Osteoblast (primary cell): ENCODE data around the gene RAB11A. TPM values are rescaled to one million over a fixed set of nuclear protein-coding genes. Genes with fewer than 3 reads are reported as not detected.

ENCODE experiments used
- DNase-seq: peaks from one replicate; pipeline ENCODE4 v3.0.0; 2011; ENCODE audit warnings: low spot score, mixed read lengths; ENCODE audit not compliant: insufficient read length; ENCODE audit errors: missing footprints
- H2AFZ ChIP-seq: 2 replicates; pipeline ENCODE4 v1.6.0; 2011; ENCODE audit warnings: mild to moderate bottlenecking, low read length
- H3K27ac ChIP-seq: 2 replicates; pipeline ENCODE4 v1.5.1; 2011; ENCODE audit warnings: mild to moderate bottlenecking, low read depth, low read length, moderate library complexity
- H3K27me3 ChIP-seq: 2 replicates; pipeline ENCODE4 v1.6.0; 2012; ENCODE audit warnings: mild to moderate bottlenecking, control low read depth, inconsistent platforms, low read length, moderate library complexity; ENCODE audit not compliant: insufficient read depth
- H3K36me3 ChIP-seq: 2 replicates; pipeline ENCODE4 v1.5.1; 2011; ENCODE audit warnings: mild to moderate bottlenecking, low read length, control low read depth, moderate library complexity; ENCODE audit not compliant: insufficient read depth
- H3K4me1 ChIP-seq: 2 replicates; pipeline ENCODE4 v1.5.1; 2011; ENCODE audit warnings: mild to moderate bottlenecking, low read length, control low read depth, moderate library complexity; ENCODE audit not compliant: insufficient read depth
- H3K4me2 ChIP-seq: 2 replicates; pipeline ENCODE4 v1.6.0; 2011; ENCODE audit warnings: mild to moderate bottlenecking, low read length; ENCODE audit not compliant: insufficient read depth
- H3K4me3 ChIP-seq: fragments of 200-600 bp; sonication (generic); 3 replicates; pipeline ENCODE4 v1.5.1; 2012; ENCODE audit warnings: mild to moderate bottlenecking, low read length, inconsistent platforms; ENCODE audit not compliant: insufficient read depth
- H3K79me2 ChIP-seq: 2 replicates; pipeline ENCODE4 v1.6.0; 2012; ENCODE audit warnings: mild to moderate bottlenecking, low read length, control low read depth, inconsistent platforms; ENCODE audit not compliant: insufficient read depth
- H3K9me3 ChIP-seq: 2 replicates; pipeline ENCODE4 v1.5.1; 2011; ENCODE audit warnings: low read depth, low read length, control low read depth
- H4K20me1 ChIP-seq: 2 replicates; pipeline ENCODE4 v1.6.0; 2012; ENCODE audit warnings: mild to moderate bottlenecking, low read length, control low read depth; ENCODE audit not compliant: insufficient read depth
- total RNA-seq: library from RNA; depleted of rRNA; stranded (reverse); fragments of >200 nt; gene quantifications from 2 replicates; pipeline ENCODE4 v1.2.3, GENCODE V29; 2012
- TF ChIP-seq, protein P1 (sequence below): IDR thresholded peaks from 2 replicates; pipeline ENCODE4 v1.5.1; 2011; ENCODE audit warnings: mild to moderate bottlenecking, low read depth, low read length, moderate library complexity; ENCODE audit errors: extremely low read depth

The RAB11A gene
- total RNA-seq, 1 donor: 68.0 TPM

DNA sequence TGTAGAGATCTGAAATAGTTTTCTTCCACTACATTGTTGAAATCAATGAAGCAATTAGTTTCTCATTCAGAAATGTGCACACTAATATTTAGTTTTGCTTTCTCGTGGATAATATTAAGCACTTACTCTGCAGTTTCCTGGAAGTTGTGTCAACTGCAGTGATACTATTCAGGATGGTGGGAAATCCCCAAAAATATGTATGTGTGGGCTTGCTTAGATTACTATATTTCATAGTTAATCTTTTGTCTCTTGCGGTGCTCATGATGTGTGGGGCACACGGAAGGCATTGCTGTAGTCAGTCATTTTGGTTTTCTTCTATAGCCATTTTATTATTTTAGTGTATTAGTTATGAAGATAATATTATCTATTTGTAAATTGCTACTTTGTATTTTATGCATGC is 19.7 kb downstream of the RAB11A start:
- Histone ChIP-seq H3K27me3 (no peaks in the 10 kb centered on the region), H4K20me1 (peaks cover 10% of the 10 kb centered on the region), H3K4me1 (no peaks in the 10 kb centered on the region), H3K9me3 (no peaks in the 10 kb centered on the region), H3K79me2 (peaks cover 56% of the 10 kb centered on the region), H2AFZ (no peak overlapping the region), H3K4me3 (no peak overlapping the region), H3K36me3 (peaks cover 58% of the 10 kb centered on the region), H3K27ac (no peak overlapping the region), H3K4me2 (no peak overlapping the region)
- TF ChIP-seq, protein P1, sequence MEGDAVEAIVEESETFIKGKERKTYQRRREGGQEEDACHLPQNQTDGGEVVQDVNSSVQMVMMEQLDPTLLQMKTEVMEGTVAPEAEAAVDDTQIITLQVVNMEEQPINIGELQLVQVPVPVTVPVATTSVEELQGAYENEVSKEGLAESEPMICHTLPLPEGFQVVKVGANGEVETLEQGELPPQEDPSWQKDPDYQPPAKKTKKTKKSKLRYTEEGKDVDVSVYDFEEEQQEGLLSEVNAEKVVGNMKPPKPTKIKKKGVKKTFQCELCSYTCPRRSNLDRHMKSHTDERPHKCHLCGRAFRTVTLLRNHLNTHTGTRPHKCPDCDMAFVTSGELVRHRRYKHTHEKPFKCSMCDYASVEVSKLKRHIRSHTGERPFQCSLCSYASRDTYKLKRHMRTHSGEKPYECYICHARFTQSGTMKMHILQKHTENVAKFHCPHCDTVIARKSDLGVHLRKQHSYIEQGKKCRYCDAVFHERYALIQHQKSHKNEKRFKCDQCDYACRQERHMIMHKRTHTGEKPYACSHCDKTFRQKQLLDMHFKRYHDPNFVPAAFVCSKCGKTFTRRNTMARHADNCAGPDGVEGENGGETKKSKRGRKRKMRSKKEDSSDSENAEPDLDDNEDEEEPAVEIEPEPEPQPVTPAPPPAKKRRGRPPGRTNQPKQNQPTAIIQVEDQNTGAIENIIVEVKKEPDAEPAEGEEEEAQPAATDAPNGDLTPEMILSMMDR: no peak
- no peak for DNase-seq

DNA sequence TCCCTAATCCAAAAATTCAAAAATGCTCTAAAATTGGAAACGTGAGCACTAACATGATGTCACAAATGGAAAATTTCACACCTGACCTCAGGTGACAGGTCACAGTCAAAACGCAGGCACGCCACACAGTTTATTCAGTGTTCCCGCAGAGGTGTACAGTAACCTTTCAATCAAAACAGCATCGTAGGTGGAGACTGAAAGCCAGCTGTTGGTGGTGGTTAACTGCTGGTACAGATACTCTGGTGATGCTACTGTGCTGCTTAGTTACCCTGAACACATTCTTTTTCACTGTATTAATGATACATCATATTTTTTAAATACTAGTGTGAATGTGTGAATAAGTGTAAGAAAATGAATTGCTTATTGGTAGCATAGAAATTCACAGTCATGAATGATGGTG is 23.8 kb downstream of the RAB11A start:
- no peaks in the 10 kb centered on the region for H3K4me1 ChIP-seq
- no peak for DNase-seq
- H4K20me1 ChIP-seq: peaks cover 10% of the 10 kb centered on the region
- TF ChIP-seq, protein P1: no peak
- H3K27ac ChIP-seq: no peak overlapping the region
- no peak overlapping the region for H3K4me3 ChIP-seq
- H3K27me3 ChIP-seq: no peaks in the 10 kb centered on the region
- H3K79me2 ChIP-seq: peaks cover 28% of the 10 kb centered on the region
- no peak overlapping the region for H3K4me2 ChIP-seq
- H3K36me3 ChIP-seq: peaks cover 41% of the 10 kb centered on the region
- H2AFZ ChIP-seq: no peak overlapping the region
- no peaks in the 10 kb centered on the region for H3K9me3 ChIP-seq

DNA sequence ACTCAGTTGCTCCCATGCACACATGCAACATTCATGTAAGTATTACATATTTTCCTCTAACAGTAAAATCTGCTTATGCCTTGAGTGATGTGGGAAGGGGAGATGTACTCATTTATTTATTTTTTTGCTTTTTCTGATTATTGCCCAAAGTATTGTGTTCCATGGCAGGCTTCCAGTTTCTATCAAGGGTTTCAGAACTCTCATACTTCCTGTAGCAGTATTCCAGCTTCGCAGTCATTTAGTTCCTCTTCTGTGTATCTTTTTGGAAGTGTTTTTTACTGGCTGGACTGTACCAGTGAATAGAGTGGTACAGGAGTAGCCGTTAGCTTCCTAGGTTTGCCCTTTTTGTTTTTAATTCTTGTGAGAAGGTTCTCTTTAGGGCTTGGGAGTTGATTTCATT is 26.9 kb downstream of the RAB11A start:
- Histone ChIP-seq H3K4me3 (no peak overlapping the region), H3K27me3 (no peaks in the 10 kb centered on the region), H3K36me3 (peaks cover 47% of the 10 kb centered on the region), H4K20me1 (peaks cover 15% of the 10 kb centered on the region), H3K27ac (no peak overlapping the region), H3K4me2 (no peak overlapping the region), H3K4me1 (no peaks in the 10 kb centered on the region), H3K9me3 (no peaks in the 10 kb centered on the region), H2AFZ (no peak overlapping the region), H3K79me2 (peaks cover 8% of the 10 kb centered on the region)
- no peak for DNase-seq
- TF ChIP-seq, protein P1: no peak

DNA sequence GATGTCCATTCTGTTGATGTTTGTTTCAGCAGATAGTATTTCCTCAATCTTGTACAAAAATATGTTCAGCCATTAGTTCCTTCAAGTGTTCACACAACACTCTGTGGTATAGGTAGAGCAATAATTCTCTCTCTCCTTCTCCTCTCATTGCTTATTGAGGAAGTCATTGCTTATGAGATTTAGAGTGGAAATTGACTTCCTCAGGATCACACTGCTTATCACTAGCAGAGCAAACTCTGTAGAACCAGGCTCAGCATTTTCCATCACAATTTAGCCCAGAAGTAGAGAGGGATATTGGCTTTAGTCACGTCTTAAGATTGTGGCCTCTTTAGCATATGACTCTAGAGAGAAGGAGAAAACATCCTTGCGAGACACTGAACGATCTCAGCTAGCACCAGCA is 31.2 kb downstream of the RAB11A start:
- Histone ChIP-seq H3K4me3 (no peak overlapping the region), H3K36me3 (peaks cover 46% of the 10 kb centered on the region)

More for the DNA sequence above, 31.2 kb downstream of the RAB11A start:
- Histone ChIP-seq H3K4me1 (no peaks in the 10 kb centered on the region), H2AFZ (no peak overlapping the region), H3K27ac (no peak overlapping the region), H3K4me2 (no peak overlapping the region), H3K9me3 (no peaks in the 10 kb centered on the region), H3K79me2 (no peaks in the 10 kb centered on the region), H4K20me1 (peaks cover 16% of the 10 kb centered on the region), H3K27me3 (no peaks in the 10 kb centered on the region)
- DNase-seq: no peak
- TF ChIP-seq, protein P1: no peak
